GM20000 (cell line): ENCODE measurements around the gene TBC1D22B.

Experiments used
- DNase-seq: peaks from one replicate; pipeline ENCODE4 v3.0.0; 2012; ENCODE audit warnings: low spot score
- TF ChIP-seq, protein P1 (sequence below): IDR thresholded peaks from 2 replicates; pipeline ENCODE4 v1.5.1; 2012; ENCODE audit warnings: mild to moderate bottlenecking, control low read depth; ENCODE audit errors: extremely low read depth, missing control alignments

Gene TBC1D22B

DNA sequence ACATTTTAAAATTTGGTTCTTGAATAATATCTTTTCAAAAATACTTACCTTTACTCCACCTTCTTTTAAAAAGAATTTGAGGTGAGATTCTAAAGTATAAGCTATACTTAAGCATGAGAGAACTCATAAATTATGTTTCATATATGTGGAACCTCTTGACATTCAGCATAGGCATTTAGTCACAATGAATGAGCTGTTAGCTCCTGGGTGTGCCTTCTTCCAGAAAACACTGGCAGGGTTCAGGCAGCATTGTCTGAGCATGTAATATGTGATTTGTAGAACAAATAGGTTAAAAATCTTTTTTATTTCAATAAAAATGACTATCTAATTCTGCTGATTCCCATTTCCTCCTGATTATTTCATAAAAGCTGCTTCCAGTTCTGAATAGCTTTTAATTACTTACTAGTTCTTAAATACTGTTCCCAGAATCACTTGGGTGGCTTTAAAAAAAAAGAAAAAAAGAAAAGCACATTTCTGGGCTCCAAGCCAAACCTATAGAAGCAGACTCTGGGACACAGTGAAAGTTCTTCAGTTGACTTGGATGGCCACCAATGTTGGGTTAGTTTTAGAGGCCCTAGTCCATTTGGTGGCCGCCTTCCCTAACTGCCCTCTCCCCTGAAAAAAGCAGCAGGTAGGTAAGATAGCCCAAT, 116.4 kb downstream of the TBC1D22B start:
- DNase-seq: no peak
- TF ChIP-seq, protein P1, sequence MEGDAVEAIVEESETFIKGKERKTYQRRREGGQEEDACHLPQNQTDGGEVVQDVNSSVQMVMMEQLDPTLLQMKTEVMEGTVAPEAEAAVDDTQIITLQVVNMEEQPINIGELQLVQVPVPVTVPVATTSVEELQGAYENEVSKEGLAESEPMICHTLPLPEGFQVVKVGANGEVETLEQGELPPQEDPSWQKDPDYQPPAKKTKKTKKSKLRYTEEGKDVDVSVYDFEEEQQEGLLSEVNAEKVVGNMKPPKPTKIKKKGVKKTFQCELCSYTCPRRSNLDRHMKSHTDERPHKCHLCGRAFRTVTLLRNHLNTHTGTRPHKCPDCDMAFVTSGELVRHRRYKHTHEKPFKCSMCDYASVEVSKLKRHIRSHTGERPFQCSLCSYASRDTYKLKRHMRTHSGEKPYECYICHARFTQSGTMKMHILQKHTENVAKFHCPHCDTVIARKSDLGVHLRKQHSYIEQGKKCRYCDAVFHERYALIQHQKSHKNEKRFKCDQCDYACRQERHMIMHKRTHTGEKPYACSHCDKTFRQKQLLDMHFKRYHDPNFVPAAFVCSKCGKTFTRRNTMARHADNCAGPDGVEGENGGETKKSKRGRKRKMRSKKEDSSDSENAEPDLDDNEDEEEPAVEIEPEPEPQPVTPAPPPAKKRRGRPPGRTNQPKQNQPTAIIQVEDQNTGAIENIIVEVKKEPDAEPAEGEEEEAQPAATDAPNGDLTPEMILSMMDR: no peak

DNA sequence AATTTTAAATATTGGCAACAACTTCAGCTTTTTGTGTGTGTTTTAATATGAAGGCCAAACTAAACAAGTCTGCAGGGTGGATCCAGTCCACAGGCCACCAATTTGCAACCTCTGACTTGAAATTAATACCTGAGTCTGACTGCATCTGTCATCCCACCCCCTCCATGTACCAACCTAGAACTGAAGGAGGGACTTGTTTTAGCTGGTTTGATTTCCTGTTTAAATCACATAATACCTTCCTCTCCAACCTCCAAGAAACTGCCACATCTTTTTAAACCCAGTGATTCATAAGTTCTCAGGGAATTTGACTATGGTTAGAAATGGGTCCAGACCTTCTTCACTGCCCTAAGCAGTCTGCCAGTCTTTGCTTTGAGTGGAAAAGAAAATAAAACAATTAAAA, 117.8 kb downstream of the TBC1D22B start:
- TF ChIP-seq, protein P1: no peak
- DNase-seq: no peak

DNA sequence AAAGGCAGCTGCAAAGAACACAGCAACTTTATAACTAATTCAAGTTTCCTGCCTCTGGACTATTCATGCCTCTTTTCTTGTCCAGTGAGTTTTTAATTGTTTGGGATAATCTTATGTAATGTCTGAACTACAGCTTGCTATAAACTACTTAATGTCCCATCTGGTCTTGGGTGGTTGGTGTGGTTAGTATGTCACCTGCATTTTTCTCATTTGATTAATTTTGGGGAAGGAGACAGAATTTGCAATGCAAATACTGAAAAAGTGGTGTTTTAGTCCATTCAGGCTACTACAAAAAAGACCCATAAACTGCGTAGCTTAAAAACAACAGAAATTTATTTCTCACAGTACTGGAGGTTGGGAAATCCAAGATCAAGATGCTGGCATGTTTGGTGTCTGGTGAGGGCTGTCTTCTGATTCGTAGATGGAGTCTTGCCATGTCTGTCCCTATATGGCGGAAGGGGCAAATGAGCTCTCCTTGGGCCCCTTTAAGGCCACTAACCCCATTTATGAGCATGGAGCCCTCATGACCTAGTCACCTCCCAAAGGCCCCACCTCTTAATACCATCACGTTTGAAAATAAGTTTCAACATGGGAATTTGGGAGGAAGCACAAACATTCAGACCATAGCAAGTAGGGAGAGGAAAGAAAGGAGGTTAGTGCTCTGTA, 118.6 kb downstream of the TBC1D22B start:
- TF ChIP-seq, protein P1: no peak
- DNase-seq: no peak

DNA sequence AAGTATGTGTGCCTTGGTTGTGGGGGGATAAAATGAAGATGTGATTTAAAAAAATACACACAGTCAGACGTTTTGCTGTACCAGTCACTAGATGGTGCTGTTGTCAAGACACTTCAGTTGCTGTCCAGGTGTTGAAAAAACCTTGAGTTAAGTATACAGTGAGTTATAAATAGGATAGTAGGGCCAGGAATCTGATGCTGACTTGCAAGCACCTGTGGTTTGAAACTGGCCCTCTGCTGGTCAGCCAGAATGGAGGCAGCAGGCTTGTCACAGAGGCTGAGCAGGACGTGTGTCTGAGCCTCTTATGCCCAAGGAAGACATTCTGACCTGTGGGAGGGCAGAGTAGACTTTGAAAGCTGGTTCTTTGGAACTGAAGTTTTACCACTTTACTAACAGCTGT, 124.0 kb downstream of the TBC1D22B start:
- peak; percentile 62 for DNase-seq
- TF ChIP-seq, protein P1: peak; percentile 17
